Measurements from ENCODE around the gene RIMBP2. TPM values are rescaled to one million over a fixed set of nuclear protein-coding genes. Genes with fewer than 3 reads are reported as not detected.

The RIMBP2 gene
- total and polyA plus RNA-seq, 9 of the 15 experiments (the other 6 are each of a cell fraction or from before 2014, with no cell fraction given) = not detected

DNA sequence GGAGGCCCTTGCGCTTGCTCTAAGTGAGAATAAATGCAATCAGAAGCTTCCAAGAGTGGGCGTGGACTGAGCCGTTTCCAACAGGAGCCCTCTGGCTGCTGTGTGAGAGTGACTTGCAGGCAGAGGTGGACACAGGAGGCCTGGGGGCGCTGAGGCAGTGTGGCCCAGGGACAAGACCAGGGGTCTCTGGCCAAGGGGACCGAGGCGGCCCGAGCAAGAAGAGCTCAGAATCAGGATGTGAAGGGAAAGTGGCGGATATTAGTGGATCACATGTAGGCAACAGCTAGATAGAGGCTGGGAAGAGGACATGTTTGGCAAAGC, 8.6 kb downstream of the RIMBP2 start:
- 2% methylated on average over 8 of the region's 8 CpGs for WGBS (ENCODE audit: insufficient coverage, low coverage, missing lambda C conversion rate)
- H3K27ac ChIP-seq (ENCODE audit: extremely low read depth, low read depth, low read length) = no peak overlapping the region
- ChIA-PET POLR2A (no interaction called here), CTCF (ENCODE audit: low intra/inter-chr PET ratio) (no interaction called here)
- no peak overlapping the region for H3K4me3 ChIP-seq
- H3K36me3 ChIP-seq (ENCODE audit: control insufficient read depth, insufficient read depth, low read length) = no peaks in the 10 kb centered on the region
- no peaks in the 10 kb centered on the region for H3K9me1 ChIP-seq (ENCODE audit: control insufficient read depth, insufficient read depth, low read length)
- in situ Hi-C loops (cut with MboI) (no loop called here), intact Hi-C loops (cut with micrococcal nuclease) (no loop called here)
- H3K4me1 ChIP-seq (replicated peaks in 1 of 2; ENCODE audit: control insufficient read depth in 2 of 2, insufficient read depth in 2 of 2, low read length in 2 of 2) = peaks cover 0 to 4% of the 10 kb centered on the region in 2 experiments; a peak in 2 of 5 replicates
- peaks cover 5% of the 10 kb centered on the region; the same call in 1 of the 2 replicates for H4K20me1 ChIP-seq (replicated peaks; ENCODE audit: control insufficient read depth, insufficient read depth, low read length)
- peaks cover 49 to 85% of the 10 kb centered on the region in 2 experiments for H3K27me3 ChIP-seq (ENCODE audit: control insufficient read depth in 2 of 2, insufficient read depth in 2 of 2, low read length in 2 of 2)
- H3K9me3 ChIP-seq (replicated peaks; ENCODE audit: control insufficient read depth, insufficient read depth, low read depth, low read length) = no peaks in the 10 kb centered on the region
- FAIRE-seq (no peak), DNase-seq (ENCODE audit: extremely low read depth in 1 of 4, low spot score in 3 of 4) (no peak), ATAC-seq (no peak)
- H3K4me2 ChIP-seq (ENCODE audit: insufficient read depth, low read length) = no peak overlapping the region
- no peaks in the 10 kb centered on the region for H3K79me2 ChIP-seq (ENCODE audit: control insufficient read depth, insufficient read depth, low read length)
- BruUV-seq (replicated peaks) = no TSS peak
- no peak overlapping the region for H2AFZ ChIP-seq (ENCODE audit: low read depth, low read length)
- no peak overlapping the region for H3K9ac ChIP-seq (ENCODE audit: insufficient read depth in 1 of 2, low read depth in 2 of 2, low read length in 2 of 2)
- TF ChIP-seq RBM22 (IDR thresholded peaks at IDR 0.05; ENCODE audit: low read depth, low read length, poor library complexity, severe bottlenecking) (no peak), KHSRP (IDR thresholded peaks at IDR 0.05) (no peak), ELF1 (tag; IDR thresholded peaks at IDR 0.05) (no peak), ZKSCAN3 (CRISPR knock-in tag; IDR thresholded peaks at IDR 0.05) (no peak), ILK (tag; IDR thresholded peaks at IDR 0.05; ENCODE audit: borderline replicate concordance, low read depth) (no peak), POLR2A (conservative IDR thresholded peaks at IDR 0.05) (no peak), LCOR (CRISPR knock-in tag; IDR thresholded peaks at IDR 0.05) (no peak), YBX1 (IDR thresholded peaks at IDR 0.05) (no peak), OTX1 (CRISPR knock-in tag; IDR thresholded peaks at IDR 0.05) (no peak), TAF15 (IDR thresholded peaks at IDR 0.05; ENCODE audit: low read depth, low read length) (no peak), USF1 (CRISPR knock-in tag; IDR thresholded peaks at IDR 0.05) (no peak), ELF4 (CRISPR knock-in tag; IDR thresholded peaks at IDR 0.05) (no peak), VEZF1 (CRISPR knock-in tag; IDR thresholded peaks at IDR 0.05) (no peak), HMG20B (CRISPR knock-in tag; IDR thresholded peaks at IDR 0.05) (no peak)
- TF ChIP-seq, protein P1, sequence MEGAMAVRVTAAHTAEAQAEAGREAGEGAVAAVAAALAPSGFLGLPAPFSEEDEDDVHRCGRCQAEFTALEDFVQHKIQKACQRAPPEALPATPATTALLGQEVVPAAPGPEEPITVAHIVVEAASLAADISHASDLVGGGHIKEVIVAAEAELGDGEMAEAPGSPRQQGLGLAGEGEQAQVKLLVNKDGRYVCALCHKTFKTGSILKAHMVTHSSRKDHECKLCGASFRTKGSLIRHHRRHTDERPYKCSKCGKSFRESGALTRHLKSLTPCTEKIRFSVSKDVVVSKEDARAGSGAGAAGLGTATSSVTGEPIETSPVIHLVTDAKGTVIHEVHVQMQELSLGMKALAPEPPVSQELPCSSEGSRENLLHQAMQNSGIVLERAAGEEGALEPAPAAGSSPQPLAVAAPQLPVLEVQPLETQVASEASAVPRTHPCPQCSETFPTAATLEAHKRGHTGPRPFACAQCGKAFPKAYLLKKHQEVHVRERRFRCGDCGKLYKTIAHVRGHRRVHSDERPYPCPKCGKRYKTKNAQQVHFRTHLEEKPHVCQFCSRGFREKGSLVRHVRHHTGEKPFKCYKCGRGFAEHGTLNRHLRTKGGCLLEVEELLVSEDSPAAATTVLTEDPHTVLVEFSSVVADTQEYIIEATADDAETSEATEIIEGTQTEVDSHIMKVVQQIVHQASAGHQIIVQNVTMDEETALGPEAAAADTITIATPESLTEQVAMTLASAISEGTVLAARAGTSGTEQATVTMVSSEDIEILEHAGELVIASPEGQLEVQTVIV (CRISPR knock-in tag; IDR thresholded peaks at IDR 0.05; ENCODE audit: borderline replicate concordance) = no peak

Data from K562 (cell line).